NCI-H2107 (cell line): Measurements from ENCODE around the gene GREM1.

Experiments
- DNase-seq: peaks from one replicate; lab custom pipeline; 2025; lab: John Stamatoyannopoulos, UW

Gene GREM1

DNA sequence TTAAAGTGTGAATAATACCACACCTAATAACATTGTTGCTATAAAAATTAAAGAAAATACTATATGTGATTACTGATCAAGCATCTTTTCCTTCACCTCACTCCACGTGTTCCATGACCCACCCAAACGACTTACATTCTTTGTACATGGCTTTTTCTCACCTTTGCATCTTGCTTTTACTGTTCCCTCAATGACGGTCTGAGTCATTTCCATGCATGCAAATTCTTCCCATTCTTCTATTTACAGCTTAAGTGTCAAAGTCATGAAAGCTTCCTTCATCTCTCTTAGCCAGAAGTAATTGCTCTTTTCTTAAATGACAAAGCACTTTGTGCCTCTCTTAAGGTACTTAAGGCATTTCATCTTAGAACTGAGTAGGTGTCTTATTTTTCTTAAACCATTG, 64.0 kb downstream of the GREM1 start:
- no peak for DNase-seq

DNA sequence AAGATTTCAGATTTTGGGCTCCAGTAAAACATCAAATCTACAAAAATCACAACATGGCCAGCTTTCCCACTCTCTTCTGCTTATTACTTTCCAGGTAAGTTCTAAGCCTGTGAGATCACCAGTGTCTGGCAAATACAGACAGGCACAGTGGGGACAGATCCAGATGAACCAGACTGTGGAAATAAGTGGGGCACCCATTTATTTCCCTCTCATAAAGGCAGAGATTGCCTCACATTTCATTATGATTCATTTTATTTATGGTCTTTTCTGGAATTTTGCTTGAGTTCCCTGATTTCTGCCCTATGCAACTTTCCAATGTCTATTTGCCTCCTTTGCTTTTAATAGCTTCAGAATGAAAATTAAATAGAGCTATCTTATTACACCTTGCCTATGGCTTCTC, 66.8 kb downstream of the GREM1 start:
- no peak for DNase-seq

DNA sequence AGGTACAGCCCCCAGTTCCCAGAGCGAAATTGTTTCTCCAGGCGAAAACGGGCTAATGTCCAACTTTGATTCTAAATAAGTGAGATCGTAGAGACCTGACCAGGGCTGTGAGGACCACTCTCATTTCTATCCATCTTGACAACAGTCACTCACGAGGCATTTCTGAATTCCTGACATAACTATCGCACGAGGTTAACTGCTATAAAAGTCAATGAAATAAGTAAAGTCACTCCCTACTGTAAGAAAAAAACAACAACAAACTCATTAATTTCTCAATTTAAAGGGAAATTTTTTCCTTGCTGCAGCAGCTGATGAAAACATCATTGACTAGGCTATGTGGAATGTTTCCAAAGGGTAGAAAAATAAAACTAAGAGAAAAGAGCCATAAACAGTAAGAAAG, 69.1 kb downstream of the GREM1 start:
- DNase-seq = no peak

DNA sequence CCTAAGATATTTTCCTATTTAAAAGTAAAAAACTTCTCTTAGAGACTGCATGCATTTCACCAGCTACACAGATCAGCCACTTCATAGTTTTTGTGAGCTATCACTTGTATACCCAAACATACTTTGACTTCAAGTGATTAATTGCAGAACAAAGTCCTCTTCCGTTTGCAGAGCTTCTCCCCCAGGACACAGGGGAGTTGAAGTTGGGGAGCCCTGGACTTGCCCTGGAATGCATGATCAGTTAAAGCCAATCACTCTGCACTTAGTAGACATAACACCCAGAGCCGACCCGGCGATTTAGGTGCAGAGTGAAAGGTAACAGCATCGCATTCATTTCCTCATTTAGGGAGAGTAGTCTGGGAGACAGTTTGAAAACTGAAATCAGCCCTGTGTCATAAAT, 70.1 kb downstream of the GREM1 start:
- DNase-seq = no peak

DNA sequence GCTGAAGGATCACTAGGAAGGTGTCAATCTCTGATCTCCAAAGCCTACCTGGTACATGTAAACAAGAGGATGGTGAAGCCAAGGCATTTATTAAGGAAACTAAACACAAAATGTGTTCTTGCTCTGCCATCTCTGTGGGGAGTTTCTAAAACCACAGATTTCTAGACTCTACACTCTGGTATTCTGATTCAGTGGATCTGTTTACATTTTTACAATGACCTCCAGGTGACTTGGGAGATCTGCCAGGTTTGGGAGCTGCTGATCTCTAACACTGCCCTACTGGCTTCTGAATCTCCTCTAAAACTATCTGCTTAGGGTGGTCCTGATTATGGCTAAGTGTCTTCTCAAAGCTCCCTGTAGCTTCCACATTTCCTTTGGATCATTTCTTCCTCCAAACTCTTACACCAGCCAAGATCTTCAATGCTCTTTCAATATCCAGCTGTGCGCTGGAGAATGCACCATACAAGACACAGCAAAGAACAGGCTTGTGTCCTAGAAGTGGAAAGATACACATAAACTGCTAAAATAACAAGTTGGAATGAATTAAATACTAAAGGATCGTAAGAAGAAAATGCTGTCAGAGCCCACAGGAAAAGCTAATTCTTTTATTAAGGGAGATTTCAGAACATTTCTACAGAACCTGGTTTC, 72.7 kb downstream of the GREM1 start:
- DNase-seq = no peak

DNA sequence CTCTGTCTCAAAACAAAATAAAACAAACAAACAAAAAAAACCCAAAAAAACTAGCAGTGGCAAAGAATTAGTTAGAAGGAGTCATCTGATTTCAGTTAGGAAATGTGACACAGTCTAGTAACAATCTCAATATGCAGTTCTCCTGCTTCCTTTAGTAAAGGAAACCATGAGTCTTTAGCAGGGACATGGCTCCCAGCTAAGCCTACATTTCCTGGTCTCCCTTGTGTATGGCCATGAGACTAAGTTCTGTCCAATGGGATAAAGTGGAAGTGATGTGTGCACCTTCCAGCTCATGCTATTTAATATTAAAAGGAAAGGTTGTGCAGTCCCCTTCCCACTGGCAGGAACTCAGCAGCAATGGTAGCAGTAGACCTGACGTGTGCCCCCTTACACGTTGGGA, 74.6 kb downstream of the GREM1 start:
- no peak for DNase-seq
